ENCODE results near the gene C1QTNF12. TPM values are rescaled to one million over a fixed set of nuclear protein-coding genes. Genes with fewer than 3 reads are reported as not detected.

C1QTNF12 gene
- total RNA-seq, 1 experiment from 2014 or later = 4.4 TPM

DNA sequence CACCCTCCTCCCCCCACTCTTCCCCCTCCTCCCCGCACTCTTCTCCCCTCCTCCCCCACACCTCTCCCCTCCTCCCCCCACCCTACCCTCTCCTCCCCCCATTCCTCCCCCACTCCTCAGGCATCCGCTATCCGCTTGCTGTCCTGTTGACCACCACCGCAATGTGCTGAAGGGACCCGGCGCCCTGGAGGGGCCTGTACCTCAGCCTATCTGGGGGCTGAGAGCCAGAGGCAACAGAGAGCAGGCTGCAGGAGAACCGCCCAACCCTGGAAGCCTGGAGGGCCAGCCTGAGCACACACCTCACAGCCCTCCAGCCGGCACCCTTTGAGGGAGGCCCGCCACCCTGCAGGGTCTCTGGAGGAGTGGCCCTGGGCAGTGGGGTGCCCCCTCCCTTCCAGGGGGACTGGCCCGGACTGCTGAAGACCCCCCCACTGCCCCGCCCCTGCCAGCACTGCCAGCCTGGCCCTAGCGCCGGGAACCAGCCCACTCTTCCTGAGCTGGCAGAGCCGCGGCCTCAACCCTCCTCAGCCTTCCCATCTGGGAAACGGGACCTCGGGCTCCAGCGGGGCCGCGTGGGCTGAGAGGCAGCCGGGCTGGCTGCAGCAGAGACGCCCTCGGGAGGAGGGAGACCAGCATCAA is 1.2 kb downstream of the C1QTNF12 start:
- H4K91ac ChIP-seq (ENCODE audit: insufficient read length, low read depth, low read length) = no peak overlapping the region
- no peak overlapping the region for H3K4me2 ChIP-seq (ENCODE audit: insufficient read depth, insufficient read length, low read length)
- Mint-ChIP-seq H3K9me3 (no peaks in the 10 kb centered on the region), H3K4me1 (no peaks in the 10 kb centered on the region), H3K36me3 (ENCODE audit: insufficient read depth in 1 of 3, low read depth in 3 of 3) (no peaks in the 10 kb centered on the region), H3K4me3 (no peak overlapping the region), H3K27me3 (ENCODE audit: low read depth) (peaks cover 15% of the 10 kb centered on the region), H3K27ac (no peak overlapping the region)
- H4K20me1 ChIP-seq (ENCODE audit: control insufficient read depth, insufficient read depth, insufficient read length) = no peaks in the 10 kb centered on the region
- no peak overlapping the region for H3T11ph ChIP-seq (ENCODE audit: low read length)
- H4K8ac ChIP-seq (replicated peaks; ENCODE audit: insufficient read length, low read depth, low read length) = no peak overlapping the region
- no peak overlapping the region for H2BK12ac ChIP-seq (ENCODE audit: insufficient read length, low read depth, low read length)
- no peaks in the 10 kb centered on the region for H3K79me1 ChIP-seq (ENCODE audit: insufficient read depth, low read depth, low read length, poor library complexity, severe bottlenecking)
- WGBS (ENCODE audit: extremely low coverage, insufficient read length, low lambda C conversion rate) = no CpG with 5 or more reads among the region's 23 CpGs
- H3K4me1 ChIP-seq (ENCODE audit: insufficient read depth, low read length) = no peaks in the 10 kb centered on the region
- no peak overlapping the region for H4K5ac ChIP-seq (ENCODE audit: insufficient read length, low read depth, low read length)
- H2BK5ac ChIP-seq (ENCODE audit: insufficient read length, low read length) = no peak overlapping the region
- no peak overlapping the region for H3K4ac ChIP-seq (ENCODE audit: low read depth, low read length)
- H2AFZ ChIP-seq (ENCODE audit: low read length) = no peak overlapping the region
- no peak overlapping the region for H2AK5ac ChIP-seq (ENCODE audit: insufficient read length, low read length)
- H3K56ac ChIP-seq (ENCODE audit: insufficient read length, low read depth, low read length) = no peak overlapping the region
- H3K9me3 ChIP-seq (ENCODE audit: control insufficient read depth, low read depth, low read length) = no peaks in the 10 kb centered on the region
- no peak for DNase-seq
- TF ChIP-seq CTCF (conservative IDR thresholded peaks at IDR 0.05) = no peak
- no peak overlapping the region for H3K18ac ChIP-seq (ENCODE audit: insufficient read length, low read depth, low read length)
- no peaks in the 10 kb centered on the region for H3K23me2 ChIP-seq (ENCODE audit: insufficient read length, low read depth, low read length, poor library complexity, severe bottlenecking)
- H3K9ac ChIP-seq (ENCODE audit: extremely low read depth, insufficient read length, low read length) = no peak overlapping the region
- no peak overlapping the region for H3K23ac ChIP-seq (ENCODE audit: insufficient read length, low read depth, low read length)
- no peak overlapping the region for H3K14ac ChIP-seq (ENCODE audit: insufficient read depth, low read length)
- no peak overlapping the region for H3K27ac ChIP-seq (ENCODE audit: insufficient read length, low read depth, low read length)
- H2BK15ac ChIP-seq (ENCODE audit: low read depth, low read length) = no peak overlapping the region
- H2BK20ac ChIP-seq (ENCODE audit: low read depth, low read length, poor library complexity, severe bottlenecking) = no peak overlapping the region
- no peak overlapping the region for H2BK120ac ChIP-seq (ENCODE audit: low read depth, low read length, poor library complexity, severe bottlenecking)
- H3K27me3 ChIP-seq (ENCODE audit: insufficient read depth, low read length) = no peaks in the 10 kb centered on the region
- no peaks in the 10 kb centered on the region for H3K79me2 ChIP-seq (ENCODE audit: insufficient read depth, low read length)
